Type B pancreatic cell (in vitro differentiated cells): ENCODE data around the gene ASXL1. TPM values are rescaled to one million over a fixed set of nuclear protein-coding genes. Genes with fewer than 3 reads are reported as not detected.
A peak's percentile ranks its signal among the peaks of the same experiment; 100 is the strongest.

Experiments
- DNase-seq: peaks from one replicate; pipeline ENCODE4 v3.0.0; 2021; ENCODE audit warnings: mixed read lengths; ENCODE audit not compliant: unreplicated experiment; ENCODE audit errors: extremely low spot score
- H3K27ac Mint-ChIP-seq: 2 replicates; pipeline ENCODE4 v1.8.0; 2021; ENCODE audit warnings: mild to moderate bottlenecking, mixed read lengths
- H3K27me3 Mint-ChIP-seq: 2 replicates; pipeline ENCODE4 v1.8.0; 2021; ENCODE audit warnings: mixed read lengths
- H3K36me3 Mint-ChIP-seq: 2 replicates; pipeline ENCODE4 v1.8.0; 2021; ENCODE audit warnings: mixed read lengths
- H3K4me1 Mint-ChIP-seq: one replicate; pipeline ENCODE4 v1.8.0; 2021; ENCODE audit warnings: mixed read lengths; ENCODE audit not compliant: unreplicated experiment
- H3K4me3 Mint-ChIP-seq: 2 replicates; pipeline ENCODE4 v1.8.0; 2021; ENCODE audit warnings: mild to moderate bottlenecking, mixed read lengths
- H3K9me3 Mint-ChIP-seq: 2 replicates; pipeline ENCODE4 v1.8.0; 2021; ENCODE audit warnings: mixed read lengths
- CTCF ChIP-seq: fragments of 200-600 bp; sonication (generic); conservative IDR thresholded peaks from 2 replicates; pipeline ENCODE4 v1.5.0; 2021; ENCODE audit warnings: antibody characterized with exemption, mild to moderate bottlenecking
- total RNA-seq: library from RNA; stranded (reverse); gene quantifications from 2 replicates; pipeline ENCODE4 v1.2.1, GENCODE V29; 2021; ENCODE audit warnings: low replicate concordance

Gene ASXL1
- total RNA-seq, 1 donor from 2014 or later = 157 TPM

- Mint-ChIP-seq H3K4me3 (no peak overlapping the region), H3K9me3 (no peaks in the 10 kb centered on the region), H3K27ac (no peak overlapping the region), H3K4me1 (peaks cover 19% of the 10 kb centered on the region), H3K36me3 (peaks cover 41% of the 10 kb centered on the region), H3K27me3 (no peaks in the 10 kb centered on the region)
- peak; percentile 62 for DNase-seq
- no peak for TF ChIP-seq CTCF
Observed at GRCh38 chr20:32441638-32442037, 83.5 kb downstream of the ASXL1 start.

GRCh38 chr20:32442630-32443373 lies 84.7 kb downstream of the ASXL1 start:
- TF ChIP-seq CTCF = no peak
- DNase-seq = no peak
- H3K4me3 Mint-ChIP-seq = no peak overlapping the region
- H3K36me3 Mint-ChIP-seq = peaks cover 42% of the 10 kb centered on the region
- H3K27me3 Mint-ChIP-seq = no peaks in the 10 kb centered on the region
- no peaks in the 10 kb centered on the region for H3K9me3 Mint-ChIP-seq
- peaks cover 24% of the 10 kb centered on the region for H3K4me1 Mint-ChIP-seq
- no peak overlapping the region for H3K27ac Mint-ChIP-seq

- no peaks in the 10 kb centered on the region for H3K9me3 Mint-ChIP-seq
- no peak overlapping the region for H3K4me3 Mint-ChIP-seq
- no peak for TF ChIP-seq CTCF
- H3K27ac Mint-ChIP-seq = no peak overlapping the region
- no peak for DNase-seq
- peaks cover 24% of the 10 kb centered on the region for H3K4me1 Mint-ChIP-seq
- H3K27me3 Mint-ChIP-seq = no peaks in the 10 kb centered on the region
- H3K36me3 Mint-ChIP-seq = peaks cover 42% of the 10 kb centered on the region
Observed at GRCh38 chr20:32443386-32443974, 85.3 kb downstream of the ASXL1 start.

GRCh38 chr20:32444474-32445220 lies 86.5 kb downstream of the ASXL1 start:
- DNase-seq = no peak
- Mint-ChIP-seq H3K27ac (peak overlapping the region; percentile 71), H3K9me3 (no peaks in the 10 kb centered on the region), H3K36me3 (peaks cover 34% of the 10 kb centered on the region), H3K27me3 (no peaks in the 10 kb centered on the region), H3K4me1 (peaks cover 30% of the 10 kb centered on the region), H3K4me3 (no peak overlapping the region)
- no peak for TF ChIP-seq CTCF

GRCh38 chr20:32445539-32446273 lies 87.6 kb downstream of the ASXL1 start:
- H3K4me3 Mint-ChIP-seq = peak overlapping the region; percentile 15
- TF ChIP-seq CTCF = no peak
- no peaks in the 10 kb centered on the region for H3K9me3 Mint-ChIP-seq
- peaks cover 35% of the 10 kb centered on the region for H3K4me1 Mint-ChIP-seq
- H3K27me3 Mint-ChIP-seq = no peaks in the 10 kb centered on the region
- H3K36me3 Mint-ChIP-seq = peaks cover 38% of the 10 kb centered on the region
- peak overlapping the region; percentile 71 for H3K27ac Mint-ChIP-seq
- DNase-seq = no peak
